ENCODE results near the gene WNT9B. TPM values are rescaled to one million over a fixed set of nuclear protein-coding genes. Genes with fewer than 3 reads are reported as not detected.

Gene WNT9B
- total RNA-seq, 1 experiment from 2014 or later: not detected

GRCh38 chr17:46874906-46875305, 23.5 kb downstream of the WNT9B start:
- Histone ChIP-seq H3K4me3 (ENCODE audit: low read length) (no peak overlapping the region), H3K27ac (ENCODE audit: low read length) (no peak overlapping the region), H3K9ac (ENCODE audit: low read length) (no peak overlapping the region), H3K79me2 (ENCODE audit: low read length) (no peaks in the 10 kb centered on the region), H3F3A (ENCODE audit: low read length, unreplicated experiment) (no peaks in the 10 kb centered on the region), H3K36me3 (ENCODE audit: low read depth, low read length) (no peaks in the 10 kb centered on the region), H3K4me2 (ENCODE audit: low read length) (no peak overlapping the region), H4K20me1 (ENCODE audit: low read length) (no peaks in the 10 kb centered on the region), H3K27me3 (ENCODE audit: low read length) (no peaks in the 10 kb centered on the region), H3K4me1 (ENCODE audit: insufficient read depth, low read length) (no peaks in the 10 kb centered on the region), H2AFZ (ENCODE audit: low read length) (no peak overlapping the region), H3K9me3 (ENCODE audit: low read length) (no peaks in the 10 kb centered on the region), H3K9me2 (replicated peaks; ENCODE audit: low read length) (no peaks in the 10 kb centered on the region)
- ChIA-PET POLR2A (ENCODE audit: unreplicated experiment) (no interaction called here), CTCF (no interaction called here)
- no peak for ATAC-seq
- no peak for TF ChIP-seq CTCF (conservative IDR thresholded peaks at IDR 0.05; ENCODE audit: low read depth, low read length)
- no peak for TF ChIP-seq EZH2phosphoT487 (IDR thresholded peaks at IDR 0.05; ENCODE audit: borderline replicate concordance, low read length)
- TF ChIP-seq EZH2 (IDR thresholded peaks at IDR 0.05; ENCODE audit: low read length, unreplicated experiment): no peak
- DNase-seq: no peak
- intact Hi-C loops (cut with micrococcal nuclease): no loop called here
- no TSS peak for BruUV-seq (replicated peaks)

- no peak overlapping the region for H3K27ac ChIP-seq (ENCODE audit: low read length)
- intact Hi-C loops (cut with micrococcal nuclease): no loop called here
- no peaks in the 10 kb centered on the region for H3K79me2 ChIP-seq (ENCODE audit: low read length)
- TF ChIP-seq CTCF (conservative IDR thresholded peaks at IDR 0.05; ENCODE audit: low read depth, low read length) (no peak), EZH2 (IDR thresholded peaks at IDR 0.05; ENCODE audit: low read length, unreplicated experiment) (no peak), EZH2phosphoT487 (IDR thresholded peaks at IDR 0.05; ENCODE audit: borderline replicate concordance, low read length) (no peak)
- peak overlapping the region; percentile 41; the same call in 1 of the 2 replicates for H2AFZ ChIP-seq (ENCODE audit: low read length)
- H3K36me3 ChIP-seq (ENCODE audit: low read depth, low read length): no peaks in the 10 kb centered on the region
- H4K20me1 ChIP-seq (ENCODE audit: low read length): no peaks in the 10 kb centered on the region
- POLR2A ChIA-PET (ENCODE audit: unreplicated experiment): no interaction called here
- no peak overlapping the region for H3K4me3 ChIP-seq (ENCODE audit: low read length)
- DNase-seq (no peak), ATAC-seq (no peak; the same call in 1 of the 2 replicates)
- BruUV-seq (replicated peaks): no TSS peak
- no peaks in the 10 kb centered on the region for H3K4me1 ChIP-seq (ENCODE audit: insufficient read depth, low read length)
- no peaks in the 10 kb centered on the region for H3K27me3 ChIP-seq (ENCODE audit: low read length)
- CTCF ChIA-PET: interaction anchor here (0.6 kb wide), 1 partner anchor 34 kb away, joined by 3 read pairs; no protein-coding TSS in a partner anchor
- H3K9me3 ChIP-seq (ENCODE audit: low read length): no peaks in the 10 kb centered on the region
- H3F3A ChIP-seq (ENCODE audit: low read length, unreplicated experiment): no peaks in the 10 kb centered on the region
- H3K4me2 ChIP-seq (ENCODE audit: low read length): no peak overlapping the region
- no peak overlapping the region for H3K9ac ChIP-seq (ENCODE audit: low read length)
- no peaks in the 10 kb centered on the region for H3K9me2 ChIP-seq (replicated peaks; ENCODE audit: low read length)
Measured at GRCh38 chr17:46875849-46876352, 24.5 kb downstream of the WNT9B start.

- no peaks in the 10 kb centered on the region for H3K4me1 ChIP-seq (ENCODE audit: insufficient read depth, low read length)
- H3K9me3 ChIP-seq (ENCODE audit: low read length): no peaks in the 10 kb centered on the region
- ATAC-seq: peak; percentile 98
- peak overlapping the region; percentile 41; the same call in 1 of the 2 replicates for H2AFZ ChIP-seq (ENCODE audit: low read length)
- POLR2A ChIA-PET (ENCODE audit: unreplicated experiment): no interaction called here
- H4K20me1 ChIP-seq (ENCODE audit: low read length): no peaks in the 10 kb centered on the region
- no peaks in the 10 kb centered on the region for H3K9me2 ChIP-seq (replicated peaks; ENCODE audit: low read length)
- CTCF ChIA-PET: interaction anchor here (0.5 to 0.6 kb wide), 2 partner anchors 25 to 34 kb away, joined by 3 read pairs; partner anchors contain the start of gene WNT9B
- H3K36me3 ChIP-seq (ENCODE audit: low read depth, low read length): no peaks in the 10 kb centered on the region
- no peak overlapping the region for H3K9ac ChIP-seq (ENCODE audit: low read length)
- no peaks in the 10 kb centered on the region for H3F3A ChIP-seq (ENCODE audit: low read length, unreplicated experiment)
- no peak for TF ChIP-seq EZH2 (IDR thresholded peaks at IDR 0.05; ENCODE audit: low read length, unreplicated experiment)
- TF ChIP-seq CTCF (conservative IDR thresholded peaks at IDR 0.05; ENCODE audit: low read depth, low read length): peak; percentile 84
- intact Hi-C loops (cut with micrococcal nuclease): no loop called here
- H3K4me3 ChIP-seq (ENCODE audit: low read length): no peak overlapping the region
- no TSS peak for BruUV-seq (replicated peaks)
- H3K27ac ChIP-seq (ENCODE audit: low read length): no peak overlapping the region
- no peaks in the 10 kb centered on the region for H3K27me3 ChIP-seq (ENCODE audit: low read length)
- no peaks in the 10 kb centered on the region for H3K79me2 ChIP-seq (ENCODE audit: low read length)
- H3K4me2 ChIP-seq (ENCODE audit: low read length): no peak overlapping the region
- DNase-seq: peak; percentile 79
Measured at GRCh38 chr17:46876353-46876887, 25.0 kb downstream of the WNT9B start.
